ENCODE results near the gene TPCN1.

DNA sequence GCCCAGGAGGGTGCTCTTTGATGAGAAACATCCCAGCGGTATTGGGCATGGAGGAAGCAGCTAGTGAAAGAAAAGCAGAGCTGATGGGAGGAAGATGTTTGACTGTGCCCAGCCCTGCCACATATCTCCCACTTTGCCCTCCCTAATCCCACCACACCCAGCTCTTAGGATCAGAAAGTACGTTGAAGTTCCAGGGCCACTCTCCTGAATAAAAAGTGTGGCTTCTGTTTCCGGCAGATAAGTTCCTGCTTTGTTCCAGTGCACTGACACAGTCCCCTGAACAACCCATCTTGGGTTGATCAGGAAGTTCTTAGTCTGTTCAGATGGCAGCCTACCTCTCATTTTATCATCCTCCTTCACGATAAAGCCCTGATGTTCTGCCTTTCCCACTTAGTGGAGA, 16.5 kb downstream of the TPCN1 start:
- no peak for TF ChIP-seq TBP (IDR thresholded peaks at IDR 0.05; ENCODE audit: low read depth, low read length)
- no peak for TF ChIP-seq GABPA (IDR thresholded peaks at IDR 0.05; ENCODE audit: borderline replicate concordance, insufficient read depth, low read length)
- TF ChIP-seq, protein P1, sequence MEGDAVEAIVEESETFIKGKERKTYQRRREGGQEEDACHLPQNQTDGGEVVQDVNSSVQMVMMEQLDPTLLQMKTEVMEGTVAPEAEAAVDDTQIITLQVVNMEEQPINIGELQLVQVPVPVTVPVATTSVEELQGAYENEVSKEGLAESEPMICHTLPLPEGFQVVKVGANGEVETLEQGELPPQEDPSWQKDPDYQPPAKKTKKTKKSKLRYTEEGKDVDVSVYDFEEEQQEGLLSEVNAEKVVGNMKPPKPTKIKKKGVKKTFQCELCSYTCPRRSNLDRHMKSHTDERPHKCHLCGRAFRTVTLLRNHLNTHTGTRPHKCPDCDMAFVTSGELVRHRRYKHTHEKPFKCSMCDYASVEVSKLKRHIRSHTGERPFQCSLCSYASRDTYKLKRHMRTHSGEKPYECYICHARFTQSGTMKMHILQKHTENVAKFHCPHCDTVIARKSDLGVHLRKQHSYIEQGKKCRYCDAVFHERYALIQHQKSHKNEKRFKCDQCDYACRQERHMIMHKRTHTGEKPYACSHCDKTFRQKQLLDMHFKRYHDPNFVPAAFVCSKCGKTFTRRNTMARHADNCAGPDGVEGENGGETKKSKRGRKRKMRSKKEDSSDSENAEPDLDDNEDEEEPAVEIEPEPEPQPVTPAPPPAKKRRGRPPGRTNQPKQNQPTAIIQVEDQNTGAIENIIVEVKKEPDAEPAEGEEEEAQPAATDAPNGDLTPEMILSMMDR (IDR thresholded peaks at IDR 0.05; ENCODE audit: control extremely low read depth in 1 of 3, insufficient read depth in 1 of 3, low read depth in 1 of 3, low read length in 3 of 3), result no peak
- TF ChIP-seq, protein P2, sequence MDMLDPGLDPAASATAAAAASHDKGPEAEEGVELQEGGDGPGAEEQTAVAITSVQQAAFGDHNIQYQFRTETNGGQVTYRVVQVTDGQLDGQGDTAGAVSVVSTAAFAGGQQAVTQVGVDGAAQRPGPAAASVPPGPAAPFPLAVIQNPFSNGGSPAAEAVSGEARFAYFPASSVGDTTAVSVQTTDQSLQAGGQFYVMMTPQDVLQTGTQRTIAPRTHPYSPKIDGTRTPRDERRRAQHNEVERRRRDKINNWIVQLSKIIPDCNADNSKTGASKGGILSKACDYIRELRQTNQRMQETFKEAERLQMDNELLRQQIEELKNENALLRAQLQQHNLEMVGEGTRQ (IDR thresholded peaks at IDR 0.05; ENCODE audit: low read length), result no peak
- TF ChIP-seq HDAC2 (IDR thresholded peaks at IDR 0.05; ENCODE audit: borderline replicate concordance in 1 of 2, low read depth in 2 of 2, low read length in 2 of 2), result no peak
- no peak for TF ChIP-seq SIX5 (IDR thresholded peaks at IDR 0.05; ENCODE audit: low read depth, low read length)
- no peak for TF ChIP-seq SIN3A (conservative IDR thresholded peaks at IDR 0.05 in 1 of 2, IDR thresholded peaks at IDR 0.05 in 1 of 2; ENCODE audit: low read depth in 1 of 2, low read length in 2 of 2)
- no peak for TF ChIP-seq MAFK (IDR thresholded peaks at IDR 0.05; ENCODE audit: low read depth, low read length)

Data from H1 (cell line).